ENCODE measurements around the gene GRXCR1.

GRCh38 chr4:42985976-42986375, 93.5 kb downstream of the GRXCR1 start:
- TF ChIP-seq ESRRA (CRISPR knock-in tag; IDR thresholded peaks at IDR 0.05; ENCODE audit: borderline replicate concordance) (no peak), ZNF138 (CRISPR knock-in tag; conservative IDR thresholded peaks at IDR 0.05) (no peak), CREM (CRISPR knock-in tag; IDR thresholded peaks at IDR 0.05) (no peak), NR3C1 (CRISPR knock-in tag; conservative IDR thresholded peaks at IDR 0.05; ENCODE audit: low read depth) (no peak), HMGXB4 (CRISPR knock-in tag; IDR thresholded peaks at IDR 0.05) (no peak)
- TF ChIP-seq, protein P1, sequence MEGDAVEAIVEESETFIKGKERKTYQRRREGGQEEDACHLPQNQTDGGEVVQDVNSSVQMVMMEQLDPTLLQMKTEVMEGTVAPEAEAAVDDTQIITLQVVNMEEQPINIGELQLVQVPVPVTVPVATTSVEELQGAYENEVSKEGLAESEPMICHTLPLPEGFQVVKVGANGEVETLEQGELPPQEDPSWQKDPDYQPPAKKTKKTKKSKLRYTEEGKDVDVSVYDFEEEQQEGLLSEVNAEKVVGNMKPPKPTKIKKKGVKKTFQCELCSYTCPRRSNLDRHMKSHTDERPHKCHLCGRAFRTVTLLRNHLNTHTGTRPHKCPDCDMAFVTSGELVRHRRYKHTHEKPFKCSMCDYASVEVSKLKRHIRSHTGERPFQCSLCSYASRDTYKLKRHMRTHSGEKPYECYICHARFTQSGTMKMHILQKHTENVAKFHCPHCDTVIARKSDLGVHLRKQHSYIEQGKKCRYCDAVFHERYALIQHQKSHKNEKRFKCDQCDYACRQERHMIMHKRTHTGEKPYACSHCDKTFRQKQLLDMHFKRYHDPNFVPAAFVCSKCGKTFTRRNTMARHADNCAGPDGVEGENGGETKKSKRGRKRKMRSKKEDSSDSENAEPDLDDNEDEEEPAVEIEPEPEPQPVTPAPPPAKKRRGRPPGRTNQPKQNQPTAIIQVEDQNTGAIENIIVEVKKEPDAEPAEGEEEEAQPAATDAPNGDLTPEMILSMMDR (IDR thresholded peaks at IDR 0.05) = no peak
- TF ChIP-seq, protein P2, sequence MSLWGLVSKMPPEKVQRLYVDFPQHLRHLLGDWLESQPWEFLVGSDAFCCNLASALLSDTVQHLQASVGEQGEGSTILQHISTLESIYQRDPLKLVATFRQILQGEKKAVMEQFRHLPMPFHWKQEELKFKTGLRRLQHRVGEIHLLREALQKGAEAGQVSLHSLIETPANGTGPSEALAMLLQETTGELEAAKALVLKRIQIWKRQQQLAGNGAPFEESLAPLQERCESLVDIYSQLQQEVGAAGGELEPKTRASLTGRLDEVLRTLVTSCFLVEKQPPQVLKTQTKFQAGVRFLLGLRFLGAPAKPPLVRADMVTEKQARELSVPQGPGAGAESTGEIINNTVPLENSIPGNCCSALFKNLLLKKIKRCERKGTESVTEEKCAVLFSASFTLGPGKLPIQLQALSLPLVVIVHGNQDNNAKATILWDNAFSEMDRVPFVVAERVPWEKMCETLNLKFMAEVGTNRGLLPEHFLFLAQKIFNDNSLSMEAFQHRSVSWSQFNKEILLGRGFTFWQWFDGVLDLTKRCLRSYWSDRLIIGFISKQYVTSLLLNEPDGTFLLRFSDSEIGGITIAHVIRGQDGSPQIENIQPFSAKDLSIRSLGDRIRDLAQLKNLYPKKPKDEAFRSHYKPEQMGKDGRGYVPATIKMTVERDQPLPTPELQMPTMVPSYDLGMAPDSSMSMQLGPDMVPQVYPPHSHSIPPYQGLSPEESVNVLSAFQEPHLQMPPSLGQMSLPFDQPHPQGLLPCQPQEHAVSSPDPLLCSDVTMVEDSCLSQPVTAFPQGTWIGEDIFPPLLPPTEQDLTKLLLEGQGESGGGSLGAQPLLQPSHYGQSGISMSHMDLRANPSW (CRISPR knock-in tag; conservative IDR thresholded peaks at IDR 0.05; ENCODE audit: low read depth) = no peak
